GM23248 (cell line): ENCODE data around the gene CAMK1D. TPM values are rescaled to one million over a fixed set of nuclear protein-coding genes. Genes with fewer than 3 reads are reported as not detected.

ENCODE experiments used
- DNase-seq: peaks from one replicate; pipeline ENCODE4 v3.0.0-alpha.2; 2015
- H2AFZ ChIP-seq: fragments of 200-600 bp; sonication (generic); 2 replicates; pipeline ENCODE4 v1.6.1; 2016; ENCODE audit warnings: antibody characterized with exemption
- H3F3A ChIP-seq: fragments of 200-600 bp; sonication (generic); 2 replicates; pipeline ENCODE4 v1.6.1; 2016; ENCODE audit warnings: mild to moderate bottlenecking, antibody characterized with exemption, mixed run types; ENCODE audit not compliant: insufficient read depth
- H3K27ac ChIP-seq: fragments of 200-600 bp; sonication (generic); 2 replicates; pipeline ENCODE4 v1.5.1; 2016; ENCODE audit warnings: mild to moderate bottlenecking
- H3K27me3 ChIP-seq: fragments of 200-600 bp; sonication (generic); replicated peaks from 2 replicates; pipeline ENCODE4 v1.6.1; 2016; ENCODE audit warnings: mild to moderate bottlenecking; ENCODE audit not compliant: insufficient read depth
- H3K36me3 ChIP-seq: fragments of 200-600 bp; sonication (generic); 2 replicates; pipeline ENCODE4 v1.6.1; 2016; ENCODE audit warnings: low read depth, mild to moderate bottlenecking
- H3K4me1 ChIP-seq: fragments of 200-600 bp; sonication (generic); 2 replicates; pipeline ENCODE4 v1.6.1; 2016; ENCODE audit warnings: mild to moderate bottlenecking; ENCODE audit not compliant: insufficient read depth
- H3K4me2 ChIP-seq: fragments of 200-600 bp; sonication (generic); one replicate; pipeline ENCODE4 v1.6.1; 2016; ENCODE audit warnings: mild to moderate bottlenecking; ENCODE audit not compliant: unreplicated experiment
- H3K4me3 ChIP-seq: fragments of 200-600 bp; sonication (generic); 2 replicates; pipeline ENCODE4 v1.5.1; 2016; ENCODE audit warnings: mild to moderate bottlenecking
- H3K79me2 ChIP-seq: fragments of 200-600 bp; sonication (generic); 2 replicates; pipeline ENCODE4 v1.6.1; 2016; ENCODE audit warnings: mild to moderate bottlenecking; ENCODE audit not compliant: insufficient read depth
- H3K9ac ChIP-seq: fragments of 200-600 bp; sonication (generic); 2 replicates; pipeline ENCODE4 v1.6.1; 2016; ENCODE audit warnings: mild to moderate bottlenecking
- H3K9me2 ChIP-seq: fragments of 200-600 bp; sonication (generic); 2 replicates; pipeline ENCODE4 v1.6.1; 2016; ENCODE audit warnings: mixed run types, mild to moderate bottlenecking, moderate library complexity; ENCODE audit not compliant: insufficient read depth
- H3K9me3 ChIP-seq: fragments of 200-600 bp; sonication (generic); one replicate; pipeline ENCODE4 v1.6.1; 2017; ENCODE audit warnings: low read depth
- H4K20me1 ChIP-seq: fragments of 200-600 bp; sonication (generic); 2 replicates; pipeline ENCODE4 v1.6.0; 2016; ENCODE audit not compliant: insufficient read depth
- EZH2 ChIP-seq: fragments of 200-600 bp; sonication (generic); IDR thresholded peaks from 2 replicates; pipeline ENCODE4 v1.6.1; 2018; ENCODE audit warnings: antibody characterized with exemption, mild to moderate bottlenecking; ENCODE audit not compliant: insufficient read depth, poor library complexity, severe bottlenecking
- EZH2phosphoT487 ChIP-seq: fragments of 200-600 bp; sonication (generic); IDR thresholded peaks from 2 replicates; pipeline ENCODE4 v1.6.1; 2018; ENCODE audit warnings: antibody characterized with exemption, moderate library complexity, mild to moderate bottlenecking, low read depth; ENCODE audit not compliant: insufficient read depth
- WGBS, 2 experiments: methylation state at CpG; one replicate each; pipeline ENCODE4 v1.1.6; 2015 to 2017; ENCODE audit warnings: low lambda C conversion rate in 2 of 2, low coverage in 1 of 2; ENCODE audit errors: missing lambda C conversion rate in 2 of 2; 5-methylcytosine and 5-hydroxymethylcytosine counted together
- in situ Hi-C: fragments of 300-500 bp; cut with MboI; formaldehyde crosslinking; loops from 2 replicates; pipeline ENCODE4 v1.15.0; 2020
- polyA plus RNA-seq: library from polyadenylated mRNA; unstranded; fragments of >200 nt; fragmentation: Nextera tagmentation; extraction: Ambion mirVana; gene quantifications from 2 replicates; pipeline ENCODE4 v1.2.1, GENCODE V29; 2016
- total RNA-seq: library from RNA; depleted of rRNA; stranded (reverse); fragments of >200 nt; shearing (Covaris generic); gene quantifications from 2 replicates; pipeline ENCODE4 v1.2.3, GENCODE V29; 2014

CAMK1D gene
- total and polyA plus RNA-seq, 2 experiments from 2014 or later: 0.22 to 0.55 TPM

DNA sequence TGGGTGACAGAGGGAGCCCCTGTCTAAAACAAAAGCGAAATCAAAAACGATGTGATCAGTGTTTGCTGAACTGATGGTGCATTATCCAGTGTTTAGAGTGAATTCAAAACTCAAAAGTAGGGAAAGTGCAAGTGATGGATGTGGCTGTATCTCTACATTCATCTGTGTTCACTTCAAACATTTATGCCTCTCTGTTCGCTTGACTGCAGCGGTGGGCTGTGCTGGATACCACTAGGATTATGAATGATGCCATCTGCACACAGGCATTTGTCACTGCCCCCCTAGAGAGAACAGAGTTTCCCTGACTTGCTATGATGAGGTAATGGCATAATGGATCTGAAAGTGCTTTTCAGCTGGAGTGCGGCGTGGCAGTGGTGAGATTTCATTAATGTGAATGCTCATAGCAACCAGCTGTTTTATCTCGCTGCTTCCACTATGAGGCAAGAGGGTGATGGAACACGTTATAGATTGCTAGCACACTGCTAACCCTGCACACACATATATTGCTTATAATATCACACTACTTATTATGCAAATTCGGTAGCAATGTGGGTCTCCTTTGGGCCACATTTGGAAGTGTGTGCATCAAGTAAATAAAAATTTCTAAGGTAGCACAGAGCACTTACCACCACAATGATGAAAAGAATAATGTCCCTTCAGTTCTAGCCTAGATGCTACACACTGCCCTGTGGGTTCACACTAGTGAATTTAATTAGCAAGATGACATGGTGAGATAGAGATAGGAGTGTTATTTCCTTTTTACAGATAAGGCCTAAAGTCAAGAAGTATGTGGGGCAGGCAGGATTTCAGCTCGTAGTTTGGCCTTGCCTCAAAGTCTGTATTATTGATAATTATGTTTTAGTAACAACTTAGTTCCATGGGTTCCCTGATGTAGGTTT, 164.7 kb downstream of the CAMK1D start:
- TF ChIP-seq EZH2 (no peak), EZH2phosphoT487 (no peak)
- Histone ChIP-seq H3K36me3 (no peaks in the 10 kb centered on the region), H3K4me2 (no peak overlapping the region), H3K9me2 (no peaks in the 10 kb centered on the region), H3K9ac (no peak overlapping the region), H3F3A (no peaks in the 10 kb centered on the region), H3K4me3 (no peak overlapping the region), H3K27ac (no peak overlapping the region), H3K79me2 (no peaks in the 10 kb centered on the region), H3K4me1 (no peaks in the 10 kb centered on the region), H4K20me1 (no peaks in the 10 kb centered on the region), H2AFZ (no peak overlapping the region), H3K27me3 (no peaks in the 10 kb centered on the region), H3K9me3 (no peaks in the 10 kb centered on the region)
- DNase-seq: no peak
- WGBS, 2 experiments: 53 to 54% methylated on average over 10 of the region's 10 CpGs
- in situ Hi-C loops: no loop called here

DNA sequence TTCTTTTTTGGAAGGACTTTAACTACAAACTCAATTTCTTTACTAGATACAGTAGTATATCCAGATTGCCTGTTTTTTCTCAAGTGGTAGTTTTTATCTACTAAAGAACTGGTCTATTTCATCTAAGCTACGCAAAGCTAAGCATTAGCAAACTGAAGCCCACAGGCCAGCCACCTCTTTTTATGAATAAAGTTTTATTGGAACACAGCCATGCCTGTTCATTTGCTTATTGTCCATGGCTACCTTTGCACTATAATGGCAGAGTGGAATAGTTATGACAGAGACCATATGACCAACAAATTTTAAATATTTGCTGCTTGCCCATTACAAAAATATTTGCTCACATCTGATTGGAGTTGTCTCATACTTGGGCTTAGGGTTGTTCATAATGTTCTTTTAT, 168.7 kb downstream of the CAMK1D start:
- TF ChIP-seq EZH2phosphoT487 (no peak), EZH2 (no peak)
- H3K36me3 ChIP-seq: no peaks in the 10 kb centered on the region
- H3K4me1 ChIP-seq: no peaks in the 10 kb centered on the region
- whole genome bisulfite sequencing, 2 experiments: 85 to 88% methylated on average over 1 of the region's 1 CpG
- H3F3A ChIP-seq: no peaks in the 10 kb centered on the region
- in situ Hi-C loops: no loop called here
- H3K79me2 ChIP-seq: no peaks in the 10 kb centered on the region
- H3K4me3 ChIP-seq: no peak overlapping the region
- no peaks in the 10 kb centered on the region for H3K9me2 ChIP-seq
- no peak for DNase-seq
- no peak overlapping the region for H2AFZ ChIP-seq
- no peak overlapping the region for H3K4me2 ChIP-seq
- H3K9ac ChIP-seq: no peak overlapping the region
- no peak overlapping the region for H3K27ac ChIP-seq
- no peaks in the 10 kb centered on the region for H3K27me3 ChIP-seq
- no peaks in the 10 kb centered on the region for H4K20me1 ChIP-seq
- H3K9me3 ChIP-seq: no peaks in the 10 kb centered on the region

- H3K4me2 ChIP-seq: no peak overlapping the region
- TF ChIP-seq EZH2phosphoT487: no peak
- TF ChIP-seq EZH2: no peak
- H4K20me1 ChIP-seq: no peaks in the 10 kb centered on the region
- H3K9ac ChIP-seq: no peak overlapping the region
- no peak overlapping the region for H3K4me3 ChIP-seq
- H3K9me2 ChIP-seq: no peaks in the 10 kb centered on the region
- no peaks in the 10 kb centered on the region for H3K4me1 ChIP-seq
- no peaks in the 10 kb centered on the region for H3K36me3 ChIP-seq
- in situ Hi-C loops: no loop called here
- no peaks in the 10 kb centered on the region for H3K9me3 ChIP-seq
- no peak for DNase-seq
- no peaks in the 10 kb centered on the region for H3K27me3 ChIP-seq
- no peak overlapping the region for H3K27ac ChIP-seq
- H3K79me2 ChIP-seq: no peaks in the 10 kb centered on the region
- H3F3A ChIP-seq: no peaks in the 10 kb centered on the region
- no peak overlapping the region for H2AFZ ChIP-seq
- WGBS, 2 experiments: 47 to 63% methylated on average over 1 of the region's 1 CpG
These were observed 172.1 kb downstream of the CAMK1D start for GRCh38 chr10:12521423-12521822.

DNA sequence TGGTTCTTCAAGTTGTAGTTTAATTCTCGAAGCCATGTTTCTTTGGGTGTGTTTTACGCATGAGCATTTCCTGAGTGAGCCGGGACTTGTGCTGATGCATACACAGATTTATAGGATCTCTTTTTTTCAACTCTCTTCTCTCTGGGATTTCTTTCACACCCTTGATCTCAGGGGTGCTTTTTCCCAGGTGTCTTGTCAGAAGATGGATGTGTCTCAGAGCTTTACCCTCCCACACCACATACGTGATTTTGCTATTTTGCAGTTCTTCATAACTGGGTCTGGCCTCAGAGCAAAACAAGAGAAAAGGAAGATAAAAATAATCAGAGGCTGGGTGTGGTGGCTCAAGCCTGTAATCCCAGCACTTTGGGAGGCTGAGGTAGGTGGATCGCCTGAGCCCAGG, 177.0 kb downstream of the CAMK1D start:
- 71 to 78% methylated on average over 5 of the region's 5 CpGs for WGBS, 2 experiments
- DNase-seq: no peak
- Histone ChIP-seq H3K9me2 (no peaks in the 10 kb centered on the region), H2AFZ (no peak overlapping the region), H3K4me3 (no peak overlapping the region), H4K20me1 (no peaks in the 10 kb centered on the region), H3K79me2 (no peaks in the 10 kb centered on the region), H3K9me3 (no peaks in the 10 kb centered on the region), H3K27ac (no peak overlapping the region), H3K4me1 (no peaks in the 10 kb centered on the region), H3K36me3 (no peaks in the 10 kb centered on the region), H3K4me2 (no peak overlapping the region), H3F3A (no peaks in the 10 kb centered on the region), H3K27me3 (no peaks in the 10 kb centered on the region), H3K9ac (no peak overlapping the region)
- in situ Hi-C loops: no loop called here
- TF ChIP-seq EZH2: no peak
- no peak for TF ChIP-seq EZH2phosphoT487

- H3K4me2 ChIP-seq: no peak overlapping the region
- in situ Hi-C loops: no loop called here
- TF ChIP-seq EZH2 (no peak), EZH2phosphoT487 (no peak)
- no peaks in the 10 kb centered on the region for H3K9me3 ChIP-seq
- H3K9me2 ChIP-seq: no peaks in the 10 kb centered on the region
- no peaks in the 10 kb centered on the region for H3K79me2 ChIP-seq
- no peak overlapping the region for H2AFZ ChIP-seq
- no peaks in the 10 kb centered on the region for H3K27me3 ChIP-seq
- H3K27ac ChIP-seq: no peak overlapping the region
- no peaks in the 10 kb centered on the region for H4K20me1 ChIP-seq
- no peaks in the 10 kb centered on the region for H3K36me3 ChIP-seq
- H3K4me3 ChIP-seq: no peak overlapping the region
- no peak for DNase-seq
- no peaks in the 10 kb centered on the region for H3K4me1 ChIP-seq
- WGBS, 2 experiments: 64 to 71% methylated on average over 9 of the region's 9 CpGs
- H3K9ac ChIP-seq: no peak overlapping the region
- no peaks in the 10 kb centered on the region for H3F3A ChIP-seq
These were observed 180.6 kb downstream of the CAMK1D start for GRCh38 chr10:12529976-12530375.
